Muscle of leg (tissue), 11 donors: ENCODE measurements around the gene IGF1R. TPM values are rescaled to one million over a fixed set of nuclear protein-coding genes. Genes with fewer than 3 reads are reported as not detected.

Source experiments
- DNase-seq: peaks from one replicate; pipeline ENCODE4 v3.0.0; 2013
- H3K27ac ChIP-seq: one replicate; pipeline ENCODE4 v1.5.1; 2013; ENCODE audit warnings: mild to moderate bottlenecking, low read length, control low read depth
- H3K27me3 ChIP-seq: one replicate; pipeline ENCODE4 v1.6.1; 2013; ENCODE audit warnings: low read length; ENCODE audit not compliant: control insufficient read depth, insufficient read depth
- H3K36me3 ChIP-seq: one replicate; pipeline ENCODE4 v1.6.1; 2013; ENCODE audit warnings: low read length; ENCODE audit not compliant: control insufficient read depth, insufficient read depth
- H3K4me1 ChIP-seq: one replicate; pipeline ENCODE4 v1.6.1; 2013; ENCODE audit warnings: low read length; ENCODE audit not compliant: control insufficient read depth, insufficient read depth
- H3K4me3 ChIP-seq: one replicate; pipeline ENCODE4 v1.5.1; 2013; ENCODE audit warnings: low read length, control low read depth
- H3K9me3 ChIP-seq: replicated peaks from 2 replicates; pipeline ENCODE4 v1.6.1; 2013; ENCODE audit warnings: low read depth, low read length; ENCODE audit not compliant: control insufficient read depth
- WGBS: methylation state at CpG from one replicate; pipeline ENCODE4 v1.1.5; 2013; ENCODE audit warnings: missing lambda C conversion rate; ENCODE audit not compliant: insufficient coverage; 5-methylcytosine and 5-hydroxymethylcytosine counted together
- polyA plus RNA-seq, 8 donors: library from polyadenylated mRNA; unstranded; fragments of 120-200 nt; gene quantifications; one replicate each; pipeline versions ENCODE4 v1.2.1 to v1.2.3, GENCODE V29; 2013; ENCODE audit warnings: inconsistent platforms in 1 of 8, low replicate concordance in 1 of 8; ENCODE audit not compliant: insufficient read length in 8 of 8, insufficient read depth in 1 of 8
- total RNA-seq: library from RNA; stranded (reverse); fragments of 120-200 nt; gene quantifications from one replicate; pipeline ENCODE4 v1.2.4, GENCODE V29; 2013

IGF1R gene
- total and polyA plus RNA-seq, 9 donors: 13.0 to 19.7 (median 18.3) TPM

DNA sequence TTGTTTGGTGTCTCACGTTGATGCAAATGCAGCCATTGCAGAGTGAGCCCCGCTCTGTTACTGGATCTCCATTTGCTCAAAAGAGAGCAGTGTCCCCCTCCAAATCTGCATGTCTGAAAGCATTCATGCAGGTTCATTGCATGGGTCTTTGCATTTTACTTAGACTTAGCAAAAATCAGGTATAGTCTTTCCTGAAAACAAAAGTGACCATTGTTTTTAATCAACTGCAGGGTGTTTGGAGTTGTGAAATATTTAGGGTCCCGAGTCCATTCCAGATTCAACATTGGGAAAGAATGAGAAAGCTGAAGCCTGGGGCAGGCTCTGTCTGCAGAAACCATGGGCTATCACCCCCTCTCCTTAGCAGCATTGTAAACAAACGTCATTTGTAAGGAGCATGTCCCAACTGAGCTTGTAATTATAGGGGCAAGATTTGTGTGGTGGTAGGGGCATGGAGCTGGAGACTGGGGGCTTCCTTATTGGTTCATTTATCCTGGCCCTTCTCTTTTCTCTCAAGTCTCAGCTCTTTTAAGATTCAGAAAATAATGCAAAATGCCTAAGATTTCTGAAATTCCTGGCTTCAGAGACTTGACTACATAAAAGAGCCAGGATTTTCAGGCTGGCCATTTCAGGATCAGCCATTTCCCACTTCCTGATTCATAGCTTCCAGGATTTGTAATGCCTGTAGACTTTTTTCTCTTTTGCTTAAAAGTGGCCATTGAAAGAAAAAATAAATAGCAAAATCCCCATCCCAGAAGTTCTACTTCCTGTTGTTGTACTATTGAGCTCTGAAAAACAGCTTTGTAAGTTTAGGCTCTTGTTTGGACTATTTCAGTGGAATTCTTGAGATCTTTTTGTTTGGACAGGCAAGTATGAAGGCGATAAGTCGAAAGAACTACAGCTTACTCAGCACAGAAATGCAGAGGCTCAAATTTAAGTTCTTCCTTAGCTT, 23.0 kb downstream of the IGF1R start:
- Histone ChIP-seq H3K4me1 (peaks cover 40% of the 10 kb centered on the region), H3K27ac (peak overlapping the region; percentile 83), H3K27me3 (no peaks in the 10 kb centered on the region), H3K4me3 (no peak overlapping the region), H3K36me3 (no peaks in the 10 kb centered on the region), H3K9me3 (no peaks in the 10 kb centered on the region)
- peak; percentile 73 for DNase-seq
- 45% methylated on average over 2 of the region's 6 CpGs for WGBS

DNA sequence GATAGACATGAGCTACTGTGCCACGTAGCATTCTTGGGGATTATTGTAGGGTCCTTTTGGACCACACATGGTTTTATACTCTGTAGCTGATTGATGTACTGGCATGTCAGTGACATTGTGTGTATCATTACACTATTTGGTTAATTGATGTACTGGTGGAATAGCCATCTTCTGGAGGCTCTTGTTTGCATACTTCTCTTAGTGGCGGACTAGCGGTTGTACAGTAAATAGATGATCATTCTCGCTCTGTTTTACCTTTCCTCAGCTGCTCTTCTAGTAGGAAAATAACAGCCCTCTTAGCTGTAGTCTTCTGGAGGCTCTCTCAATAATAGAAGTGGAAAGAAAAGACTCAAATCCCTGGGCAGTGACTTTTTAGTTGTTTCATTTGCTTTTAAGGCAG, 24.8 kb downstream of the IGF1R start:
- WGBS: no CpG with 5 or more reads among the region's 4 CpGs
- Histone ChIP-seq H3K27me3 (no peaks in the 10 kb centered on the region), H3K36me3 (peaks cover 3% of the 10 kb centered on the region), H3K27ac (no peak overlapping the region), H3K4me3 (no peak overlapping the region), H3K4me1 (peaks cover 30% of the 10 kb centered on the region), H3K9me3 (no peaks in the 10 kb centered on the region)
- no peak for DNase-seq

- Histone ChIP-seq H3K27ac (peak overlapping the region; percentile 25), H3K27me3 (no peaks in the 10 kb centered on the region), H3K9me3 (no peaks in the 10 kb centered on the region), H3K4me1 (peaks cover 18% of the 10 kb centered on the region), H3K36me3 (peaks cover 3% of the 10 kb centered on the region), H3K4me3 (no peak overlapping the region)
- no peak for DNase-seq
- 80% methylated on average over 3 of the region's 9 CpGs for WGBS
Measured at GRCh38 chr15:98674336-98674735, 26.0 kb downstream of the IGF1R start.

- 100% methylated on average over 3 of the region's 7 CpGs for WGBS
- H3K4me1 ChIP-seq: peaks cover 2% of the 10 kb centered on the region
- DNase-seq: no peak
- peaks cover 3% of the 10 kb centered on the region for H3K36me3 ChIP-seq
- no peak overlapping the region for H3K27ac ChIP-seq
- H3K4me3 ChIP-seq: no peak overlapping the region
- no peaks in the 10 kb centered on the region for H3K27me3 ChIP-seq
- H3K9me3 ChIP-seq: no peaks in the 10 kb centered on the region
Measured at GRCh38 chr15:98676586-98677270, 28.4 kb downstream of the IGF1R start.

DNA sequence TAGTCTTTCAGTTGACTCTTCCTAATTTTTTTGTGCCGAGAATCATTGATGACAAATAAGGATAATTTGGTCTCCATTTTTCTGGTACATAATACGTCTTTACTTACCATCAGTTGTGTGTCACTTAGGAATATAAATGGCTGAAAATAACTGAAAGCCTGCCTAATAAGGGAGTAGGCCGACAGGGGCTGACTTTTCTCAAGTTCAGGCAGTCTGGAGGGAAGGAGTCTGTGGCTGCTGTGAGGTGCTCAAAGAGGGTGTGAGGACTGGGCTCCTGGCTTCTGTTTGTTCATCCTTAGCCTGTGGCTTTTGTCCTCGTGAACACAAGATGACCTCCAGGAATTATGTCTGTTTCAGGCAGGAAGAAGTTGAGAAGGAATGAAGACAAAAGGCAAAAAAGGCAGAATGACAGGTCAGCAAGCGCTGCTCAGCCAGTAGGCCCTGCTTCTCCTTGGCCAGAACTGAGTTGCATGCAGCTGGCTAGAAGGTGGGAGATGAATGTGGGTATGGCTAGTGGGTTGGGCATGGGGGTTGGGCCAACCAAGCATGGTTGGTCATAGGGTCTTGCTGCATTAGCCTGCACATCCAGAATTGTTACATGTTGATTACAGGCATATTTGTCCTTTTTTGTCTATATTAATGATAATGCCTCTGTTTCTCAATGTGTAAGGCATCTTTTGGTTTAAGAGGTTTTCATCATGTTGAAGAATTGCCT, 29.2 kb downstream of the IGF1R start:
- H3K4me3 ChIP-seq: no peak overlapping the region
- H3K4me1 ChIP-seq: peaks cover 2% of the 10 kb centered on the region
- H3K9me3 ChIP-seq: no peaks in the 10 kb centered on the region
- H3K27ac ChIP-seq: no peak overlapping the region
- H3K27me3 ChIP-seq: no peaks in the 10 kb centered on the region
- DNase-seq: no peak
- 81% methylated on average over 3 of the region's 5 CpGs for WGBS
- H3K36me3 ChIP-seq: peaks cover 3% of the 10 kb centered on the region

- H3K27ac ChIP-seq: no peak overlapping the region
- WGBS: 60% methylated on average over 2 of the region's 7 CpGs
- no peak overlapping the region for H3K4me3 ChIP-seq
- H3K36me3 ChIP-seq: peaks cover 3% of the 10 kb centered on the region
- no peak for DNase-seq
- no peaks in the 10 kb centered on the region for H3K9me3 ChIP-seq
- H3K4me1 ChIP-seq: peaks cover 1% of the 10 kb centered on the region
- no peaks in the 10 kb centered on the region for H3K27me3 ChIP-seq
Measured at GRCh38 chr15:98678484-98678883, 30.1 kb downstream of the IGF1R start.

DNA sequence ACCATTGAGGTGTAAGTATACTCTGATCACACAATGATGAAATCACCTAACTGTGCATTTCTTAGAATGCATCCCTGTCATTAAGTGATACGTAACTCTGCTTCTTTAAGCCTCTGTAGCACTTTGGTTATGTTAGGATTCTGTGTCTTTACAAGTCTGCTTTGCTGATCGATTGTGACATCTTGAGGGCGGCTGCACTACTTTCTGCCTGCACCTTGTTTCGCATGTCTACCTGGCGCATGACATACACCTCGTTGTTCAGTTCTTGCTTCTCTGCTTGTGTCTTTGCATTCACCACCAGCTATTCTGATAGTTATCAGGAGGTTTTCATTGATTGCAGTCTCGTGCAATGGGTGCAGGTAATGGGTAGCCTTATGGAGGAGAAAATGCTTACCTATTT, 32.7 kb downstream of the IGF1R start:
- H3K4me1 ChIP-seq: peaks cover 12% of the 10 kb centered on the region
- no peaks in the 10 kb centered on the region for H3K9me3 ChIP-seq
- WGBS: 100% methylated on average over 1 of the region's 7 CpGs

GRCh38 chr15:98682992-98683701, 34.8 kb downstream of the IGF1R start:
- Histone ChIP-seq H3K27ac (no peak overlapping the region), H3K36me3 (no peaks in the 10 kb centered on the region), H3K4me3 (no peak overlapping the region), H3K4me1 (peaks cover 15% of the 10 kb centered on the region), H3K9me3 (no peaks in the 10 kb centered on the region), H3K27me3 (no peaks in the 10 kb centered on the region)
- WGBS: 72% methylated on average over 5 of the region's 9 CpGs
- DNase-seq: no peak

More for the DNA sequence above, 32.7 kb downstream of the IGF1R start:
- H3K27me3 ChIP-seq: no peaks in the 10 kb centered on the region
- peaks cover 3% of the 10 kb centered on the region for H3K36me3 ChIP-seq
- no peak for DNase-seq
- no peak overlapping the region for H3K4me3 ChIP-seq
- no peak overlapping the region for H3K27ac ChIP-seq

- Histone ChIP-seq H3K27me3 (no peaks in the 10 kb centered on the region), H3K4me3 (no peak overlapping the region), H3K36me3 (no peaks in the 10 kb centered on the region), H3K9me3 (no peaks in the 10 kb centered on the region), H3K27ac (peak overlapping the region; percentile 18), H3K4me1 (peaks cover 15% of the 10 kb centered on the region)
- WGBS: no CpG with 5 or more reads among the region's 5 CpGs
- peak; percentile 57 for DNase-seq
Measured at GRCh38 chr15:98683831-98684230, 35.5 kb downstream of the IGF1R start.
